NT2/D1 (cell line): ENCODE measurements around the gene PTPRQ.

ENCODE experiments used
- SUZ12 ChIP-seq: IDR thresholded peaks from 2 replicates; pipeline ENCODE4 v1.6.1; 2011; ENCODE audit not compliant: insufficient read length, insufficient read depth; ENCODE audit errors: extremely low read depth
- YY1 ChIP-seq: IDR thresholded peaks from 2 replicates; pipeline ENCODE4 v1.6.1; 2011; ENCODE audit not compliant: insufficient read length, insufficient read depth
- ZNF274 ChIP-seq: IDR thresholded peaks from 2 replicates; pipeline ENCODE4 v1.6.1; 2011; ENCODE audit warnings: mild to moderate bottlenecking, low read depth, low read length

DNA sequence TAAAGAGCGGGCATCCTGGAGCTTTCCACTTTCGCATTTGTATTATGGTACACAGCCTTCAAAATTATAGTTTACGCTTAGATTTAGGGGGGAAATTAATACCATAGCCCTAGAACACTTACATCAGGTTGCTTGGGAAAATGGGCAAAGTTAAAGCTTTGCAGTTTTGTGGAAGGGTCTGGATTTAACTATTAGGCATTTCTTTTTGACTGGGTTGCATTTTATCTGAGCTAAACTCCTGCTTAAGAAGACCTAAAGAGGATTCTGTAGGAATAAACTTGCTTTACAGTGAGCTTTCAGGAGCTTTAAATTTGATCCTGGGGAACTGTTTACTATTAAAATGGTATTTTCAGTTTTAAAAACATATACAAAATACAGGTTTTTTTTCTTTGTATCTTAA, 42.8 kb upstream of the PTPRQ start:
- TF ChIP-seq ZNF274 (no peak), SUZ12 (no peak), YY1 (no peak)
